ENCODE results near the gene KIT. TPM values are rescaled to one million over a fixed set of nuclear protein-coding genes. Genes with fewer than 3 reads are reported as not detected.

KIT gene
- total RNA-seq, 4 donors from 2014 or later: 3.6 to 12.1 (median 9.2) TPM

- no peak for TF ChIP-seq CTCF (IDR thresholded peaks at IDR 0.05; ENCODE audit: low read depth)
Observed at GRCh38 chr4:54635318-54635717, 22.4 kb upstream of the KIT start.

- no peak for TF ChIP-seq CTCF (IDR thresholded peaks at IDR 0.05; ENCODE audit: low read depth)
Observed at GRCh38 chr4:54637325-54637724, 20.4 kb upstream of the KIT start.

GRCh38 chr4:54643172-54643571 is 14.6 kb upstream of the KIT start:
- TF ChIP-seq CTCF (IDR thresholded peaks at IDR 0.05; ENCODE audit: low read depth): no peak

- no peak for TF ChIP-seq CTCF (IDR thresholded peaks at IDR 0.05; ENCODE audit: low read depth)
Observed at GRCh38 chr4:54643958-54644751, 13.6 kb upstream of the KIT start.

GRCh38 chr4:54645830-54646229 is 11.9 kb upstream of the KIT start:
- no peak for TF ChIP-seq CTCF (IDR thresholded peaks at IDR 0.05; ENCODE audit: low read depth)

GRCh38 chr4:54647070-54647469 is 10.7 kb upstream of the KIT start:
- no peak for TF ChIP-seq CTCF (IDR thresholded peaks at IDR 0.05; ENCODE audit: low read depth)

- TF ChIP-seq CTCF (IDR thresholded peaks at IDR 0.05; ENCODE audit: low read depth): no peak
Observed at GRCh38 chr4:54651050-54651449, 6.7 kb upstream of the KIT start.
